Subcutaneous abdominal adipose tissue (tissue), 5 donors: ENCODE results near the gene CCDC85C.
A peak's percentile ranks its signal among the peaks of the same experiment; 100 is the strongest.

ENCODE experiments used
- H3K27ac ChIP-seq: one replicate; pipeline ENCODE4 v1.7.0; 2013; ENCODE audit warnings: low read depth, mild to moderate bottlenecking, inconsistent platforms, low read length, moderate library complexity
- H3K27me3 ChIP-seq, 5 donors: one replicate each; pipeline ENCODE4 v1.7.0; 2013; ENCODE audit warnings: low read length in 5 of 5, inconsistent platforms in 1 of 5; ENCODE audit not compliant: control insufficient read depth in 5 of 5, insufficient read depth in 4 of 5
- H3K36me3 ChIP-seq, 5 donors: one replicate each; pipeline ENCODE4 v1.7.0; 2013; ENCODE audit warnings: low read length in 5 of 5; ENCODE audit not compliant: control insufficient read depth in 5 of 5, insufficient read depth in 5 of 5
- H3K4me1 ChIP-seq, 5 donors: one replicate each; pipeline ENCODE4 v1.7.0; 2013; ENCODE audit warnings: low read length in 5 of 5, mild to moderate bottlenecking in 3 of 5, moderate library complexity in 1 of 5; ENCODE audit not compliant: control insufficient read depth in 5 of 5, insufficient read depth in 5 of 5
- H3K4me3 ChIP-seq, 5 donors: one replicate each; pipeline ENCODE4 v1.7.0; 2013; ENCODE audit warnings: low read length in 5 of 5, low read depth in 1 of 5
- H3K9ac ChIP-seq, 5 donors: one replicate each; pipeline ENCODE4 v1.7.0; 2013; ENCODE audit warnings: low read length in 5 of 5, mild to moderate bottlenecking in 4 of 5, moderate library complexity in 3 of 5
- H3K9me3 ChIP-seq, 5 donors: one replicate each; pipeline ENCODE4 v1.7.0; 2013; ENCODE audit warnings: low read length in 5 of 5; ENCODE audit not compliant: control insufficient read depth in 5 of 5
- donor health status: healthy.
- donor health status: healthy.
- donor health status: healthy.
- donor health status: healthy.
- donor health status: healthy.

The CCDC85C gene

DNA sequence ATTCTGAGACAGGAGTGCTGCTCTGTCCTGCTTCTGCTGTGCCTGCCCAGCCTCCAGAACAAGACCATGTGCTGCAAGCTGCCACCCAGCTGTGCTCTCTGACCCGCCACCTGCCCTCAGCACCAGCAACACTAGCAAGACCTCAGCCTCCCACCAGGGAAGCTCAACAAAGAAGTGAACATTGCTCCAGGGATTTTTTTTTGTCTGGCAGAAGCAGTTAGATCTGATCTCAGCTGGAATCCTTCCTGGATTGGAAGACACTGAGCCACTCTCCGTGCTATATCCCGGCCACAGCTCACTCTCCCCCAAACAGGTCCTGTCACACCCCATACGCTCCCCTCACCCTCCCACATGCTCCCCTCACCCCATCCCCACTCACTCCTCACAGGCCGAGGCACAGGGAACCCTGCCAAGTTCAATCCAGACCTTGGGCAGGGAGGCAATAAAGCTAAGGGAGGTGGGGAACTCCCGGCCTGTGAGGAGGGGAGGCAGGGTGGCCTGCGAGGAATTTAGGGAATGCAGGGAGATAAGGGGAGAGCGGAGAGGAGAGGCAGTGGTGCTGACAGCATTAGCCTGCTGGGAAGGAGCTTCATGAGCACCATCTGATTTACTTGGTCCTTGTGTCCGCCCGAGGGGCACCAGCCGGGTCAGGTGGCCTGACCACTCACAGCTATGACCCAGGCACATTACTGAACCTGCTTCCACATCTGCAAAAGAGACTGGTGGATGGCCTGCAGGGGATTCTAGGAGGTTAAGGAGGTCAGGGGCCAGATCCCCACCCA, 29.7 kb downstream of the CCDC85C start:
- Histone ChIP-seq H3K36me3 (no peaks in the 10 kb centered on the region), H3K27ac (no peak overlapping the region), H3K27me3 (peaks cover 0 to 9% (median 5%) of the 10 kb centered on the region in 5 donors), H3K4me1 (peaks cover 0 to 28% (median 18%) of the 10 kb centered on the region in 5 donors), H3K4me3 (no peak overlapping the region), H3K9ac (peak overlapping the region in 1 of 5 donors; percentile 0), H3K9me3 (no peaks in the 10 kb centered on the region)

DNA sequence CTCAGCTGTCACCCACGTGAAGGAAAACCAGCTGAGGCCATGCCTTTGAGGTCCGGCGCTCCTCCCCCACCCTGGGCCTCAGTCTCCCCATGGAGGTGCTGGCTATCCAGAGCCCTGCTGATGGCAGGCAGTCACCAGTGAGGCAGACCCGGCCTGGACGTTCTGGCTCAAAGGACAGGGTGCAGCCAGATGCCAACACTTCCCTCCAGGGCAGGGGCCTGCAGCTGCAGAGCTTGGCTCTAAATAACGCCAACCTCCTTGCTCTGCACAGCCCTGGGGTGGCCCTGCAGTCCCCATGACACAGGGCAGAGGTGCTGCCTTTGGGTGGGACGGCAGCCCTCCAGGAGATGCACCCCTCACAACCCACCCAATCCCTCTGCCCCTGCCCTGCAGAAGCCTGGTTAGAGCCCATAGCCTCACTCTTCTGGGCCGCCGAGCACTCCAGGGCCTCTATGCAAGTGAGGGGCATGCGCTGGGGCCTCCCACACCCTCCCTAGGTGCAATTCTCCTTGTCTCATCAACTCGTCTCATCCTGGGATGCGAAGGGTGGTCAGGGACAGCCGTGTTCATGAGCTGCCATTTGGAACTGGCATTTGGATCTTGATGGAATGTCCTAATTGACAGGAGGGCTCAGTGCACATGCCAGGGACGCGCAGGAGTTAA, 30.4 kb downstream of the CCDC85C start:
- Histone ChIP-seq H3K9ac (no peak overlapping the region), H3K36me3 (no peaks in the 10 kb centered on the region), H3K4me1 (peaks cover 0 to 34% (median 22%) of the 10 kb centered on the region in 5 donors), H3K27me3 (peaks cover 0 to 8% (median 3%) of the 10 kb centered on the region in 5 donors), H3K9me3 (no peaks in the 10 kb centered on the region), H3K27ac (no peak overlapping the region), H3K4me3 (no peak overlapping the region)

DNA sequence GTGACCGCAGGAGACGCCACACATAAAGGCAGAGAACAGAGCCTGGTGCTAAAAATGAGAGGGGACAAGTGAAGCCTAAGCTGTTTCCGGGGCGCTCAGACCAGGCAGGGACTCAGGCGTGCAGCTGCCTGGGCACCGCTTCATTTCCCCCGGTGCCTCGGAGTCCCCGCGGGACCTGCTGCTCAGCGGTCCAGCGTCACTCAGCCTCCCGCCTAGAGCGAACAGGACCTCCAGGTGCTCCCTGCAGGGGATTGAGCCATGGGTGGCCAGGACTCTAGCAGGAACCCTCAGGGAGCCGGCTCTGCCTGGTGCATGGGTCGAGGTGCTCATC, 31.0 kb downstream of the CCDC85C start:
- Histone ChIP-seq H3K9ac (no peak overlapping the region), H3K36me3 (no peaks in the 10 kb centered on the region), H3K4me1 (peaks cover 0 to 37% (median 24%) of the 10 kb centered on the region in 5 donors), H3K4me3 (no peak overlapping the region), H3K27me3 (peaks cover 0 to 5% (median 3%) of the 10 kb centered on the region in 5 donors), H3K27ac (no peak overlapping the region), H3K9me3 (no peaks in the 10 kb centered on the region)

DNA sequence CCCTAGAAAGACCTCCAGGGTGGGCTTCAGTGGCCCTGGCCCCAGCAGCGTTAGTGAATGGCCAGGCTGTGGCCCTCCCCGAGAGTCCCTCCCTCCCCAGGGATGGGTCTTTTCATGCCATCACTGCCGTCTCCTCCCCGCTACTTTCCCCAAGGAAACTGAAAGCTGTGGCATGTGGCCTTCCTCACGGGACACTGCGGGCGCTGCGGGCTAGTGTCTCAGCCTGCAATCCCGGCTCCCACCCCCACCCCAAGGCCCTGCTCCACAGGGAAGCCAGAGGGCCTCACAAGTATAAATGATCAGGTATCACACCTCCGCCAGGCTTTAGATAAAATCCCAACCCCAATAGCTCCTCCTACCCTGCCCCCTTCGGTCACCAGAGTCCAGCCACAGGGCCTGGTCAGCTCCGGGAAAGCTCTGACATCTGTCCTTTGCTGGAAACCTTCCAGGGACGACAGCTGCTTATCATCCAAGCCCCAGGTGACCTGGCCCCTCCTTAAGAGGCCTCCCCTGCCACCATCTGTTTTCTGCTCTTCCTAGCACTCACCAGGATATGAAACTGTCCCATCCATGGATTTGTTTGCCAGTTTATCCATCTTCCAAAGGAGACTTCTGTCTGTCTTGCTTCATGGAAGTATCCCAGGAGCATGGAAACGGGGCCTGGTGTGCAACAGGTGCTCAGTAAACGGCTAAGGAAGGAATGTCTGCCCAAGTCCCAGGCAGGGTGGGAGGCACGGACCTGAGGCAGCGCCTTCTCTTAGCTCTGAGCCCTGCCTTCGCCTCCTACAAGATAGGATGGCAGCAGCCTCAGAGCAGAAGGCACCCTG, 31.6 kb downstream of the CCDC85C start:
- no peak overlapping the region for H3K9ac ChIP-seq
- no peak overlapping the region for H3K4me3 ChIP-seq
- H3K36me3 ChIP-seq = no peaks in the 10 kb centered on the region
- H3K27ac ChIP-seq = no peak overlapping the region
- peaks cover 0 to 37% (median 24%) of the 10 kb centered on the region in 5 donors for H3K4me1 ChIP-seq
- H3K27me3 ChIP-seq = peaks cover 0 to 5% (median 3%) of the 10 kb centered on the region in 5 donors
- no peaks in the 10 kb centered on the region for H3K9me3 ChIP-seq

DNA sequence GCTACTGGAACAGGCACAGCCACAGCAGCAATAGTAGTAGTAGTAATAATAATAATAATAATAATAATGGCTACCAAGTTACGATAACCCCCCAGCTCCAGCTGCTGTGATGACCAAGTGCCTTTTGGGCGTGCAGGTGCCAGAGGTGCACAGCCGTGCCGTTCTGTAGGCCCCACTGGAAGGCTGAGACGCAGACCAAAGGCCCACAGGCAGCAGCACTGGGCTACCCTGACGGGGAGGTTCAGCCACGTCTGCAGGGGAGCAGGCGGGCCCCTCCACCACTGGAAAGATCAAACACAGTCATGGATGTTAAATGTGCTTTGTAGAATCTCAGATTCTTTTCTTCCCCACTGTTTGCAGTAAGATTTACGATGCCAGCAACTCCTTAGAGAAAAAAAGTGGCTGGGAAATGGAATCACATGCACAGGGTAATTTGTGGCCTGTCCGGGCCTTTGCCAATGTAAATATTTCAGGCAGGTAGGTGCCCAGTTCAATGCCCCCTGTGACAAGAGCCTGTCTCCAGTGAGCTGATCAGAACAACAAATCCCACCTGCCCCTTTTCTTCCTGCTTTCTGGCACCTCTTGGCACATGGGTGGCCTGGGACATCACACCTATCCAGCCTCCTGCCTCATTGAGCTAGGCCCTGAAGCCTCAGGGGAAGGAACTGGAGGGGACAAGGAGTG, 32.6 kb downstream of the CCDC85C start:
- Histone ChIP-seq H3K4me3 (no peak overlapping the region), H3K9ac (no peak overlapping the region), H3K36me3 (no peaks in the 10 kb centered on the region), H3K4me1 (peaks cover 0 to 33% (median 24%) of the 10 kb centered on the region in 5 donors), H3K9me3 (no peaks in the 10 kb centered on the region), H3K27me3 (peaks cover 0 to 5% (median 2%) of the 10 kb centered on the region in 5 donors), H3K27ac (no peak overlapping the region)

DNA sequence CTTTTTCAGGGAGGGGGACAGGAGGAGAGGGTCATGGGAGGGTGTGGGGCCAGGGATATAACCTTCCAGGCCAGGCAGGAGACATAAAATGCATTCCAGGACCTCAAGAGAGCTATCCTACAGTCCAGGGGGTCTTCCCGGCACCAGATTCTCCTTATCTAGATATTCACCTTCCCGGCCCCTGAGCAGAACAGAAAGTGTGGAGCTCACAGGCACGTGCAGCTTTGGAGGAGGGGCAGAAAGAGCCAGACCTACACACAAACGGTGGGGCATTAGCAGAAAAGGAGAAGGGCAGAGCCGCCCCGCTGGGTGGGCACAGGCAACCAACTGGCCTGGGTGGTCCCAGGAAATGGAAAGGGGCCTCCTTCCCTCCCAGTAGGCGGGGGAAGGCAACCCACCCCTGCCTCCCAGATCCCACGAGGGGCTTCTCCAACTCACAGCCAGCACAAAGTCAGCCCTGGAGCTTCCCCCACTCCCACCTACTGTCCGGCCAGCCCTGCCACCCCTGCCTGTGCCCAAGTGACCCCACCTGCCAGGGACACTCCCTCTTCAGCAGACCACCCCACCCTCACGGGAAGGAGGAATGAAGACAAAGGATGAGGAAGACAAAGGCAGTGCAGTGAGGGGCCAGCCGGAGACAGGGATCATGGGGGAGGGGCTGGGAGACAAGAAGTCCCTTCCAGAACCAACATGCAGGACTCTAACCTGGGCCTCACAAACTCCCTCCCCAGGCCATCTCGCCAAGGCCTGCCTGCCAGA, 33.3 kb downstream of the CCDC85C start:
- peaks cover 0 to 5% (median 0%) of the 10 kb centered on the region in 5 donors for H3K27me3 ChIP-seq
- H3K9ac ChIP-seq = no peak overlapping the region
- no peak overlapping the region for H3K4me3 ChIP-seq
- no peaks in the 10 kb centered on the region for H3K9me3 ChIP-seq
- H3K27ac ChIP-seq = no peak overlapping the region
- no peaks in the 10 kb centered on the region for H3K36me3 ChIP-seq
- H3K4me1 ChIP-seq = peaks cover 0 to 35% (median 24%) of the 10 kb centered on the region in 5 donors

DNA sequence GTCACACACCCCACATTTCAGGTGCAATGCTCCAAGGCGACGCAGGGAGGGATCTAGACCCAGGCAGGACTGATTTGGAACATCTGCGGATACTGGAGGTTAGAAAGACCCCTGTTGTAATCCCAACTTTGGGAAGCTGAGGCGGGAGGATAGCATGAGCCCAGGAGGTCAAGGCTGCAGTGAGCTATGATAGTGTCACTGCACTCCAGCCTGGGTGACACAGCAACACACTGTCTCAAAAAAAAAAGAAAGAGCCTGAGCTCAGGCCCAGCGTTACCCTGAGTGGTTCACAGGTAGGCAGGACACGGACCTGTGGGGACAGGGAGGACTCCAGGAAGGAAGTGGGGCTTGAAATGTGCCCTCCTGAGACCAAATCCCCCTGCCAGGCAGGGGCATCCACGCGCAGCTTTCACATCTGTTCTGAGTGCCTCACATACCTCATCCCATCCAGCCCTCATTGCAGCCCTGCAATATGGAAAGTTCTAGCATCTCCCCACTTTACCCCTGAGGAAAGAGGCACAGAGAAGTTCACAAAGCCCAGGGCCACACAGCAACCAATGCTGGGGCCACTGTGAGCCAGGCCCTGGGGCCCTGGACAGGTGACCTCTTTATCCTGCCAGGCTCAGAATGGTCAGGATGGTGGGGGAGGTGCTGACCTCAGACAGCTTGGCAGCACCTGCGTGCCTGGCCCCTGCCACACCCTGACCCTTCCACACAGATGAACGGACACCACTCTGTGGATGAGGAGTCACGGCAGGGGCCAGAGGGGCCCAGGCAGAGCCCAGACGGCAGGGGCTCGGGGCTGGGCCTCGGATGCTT, 34.1 kb downstream of the CCDC85C start:
- H3K4me3 ChIP-seq = no peak overlapping the region
- no peak overlapping the region for H3K9ac ChIP-seq
- no peak overlapping the region for H3K27ac ChIP-seq
- H3K36me3 ChIP-seq = no peaks in the 10 kb centered on the region
- H3K4me1 ChIP-seq = peaks cover 0 to 40% (median 26%) of the 10 kb centered on the region in 5 donors
- peaks cover 0 to 3% (median 0%) of the 10 kb centered on the region in 5 donors for H3K27me3 ChIP-seq
- H3K9me3 ChIP-seq = no peaks in the 10 kb centered on the region

DNA sequence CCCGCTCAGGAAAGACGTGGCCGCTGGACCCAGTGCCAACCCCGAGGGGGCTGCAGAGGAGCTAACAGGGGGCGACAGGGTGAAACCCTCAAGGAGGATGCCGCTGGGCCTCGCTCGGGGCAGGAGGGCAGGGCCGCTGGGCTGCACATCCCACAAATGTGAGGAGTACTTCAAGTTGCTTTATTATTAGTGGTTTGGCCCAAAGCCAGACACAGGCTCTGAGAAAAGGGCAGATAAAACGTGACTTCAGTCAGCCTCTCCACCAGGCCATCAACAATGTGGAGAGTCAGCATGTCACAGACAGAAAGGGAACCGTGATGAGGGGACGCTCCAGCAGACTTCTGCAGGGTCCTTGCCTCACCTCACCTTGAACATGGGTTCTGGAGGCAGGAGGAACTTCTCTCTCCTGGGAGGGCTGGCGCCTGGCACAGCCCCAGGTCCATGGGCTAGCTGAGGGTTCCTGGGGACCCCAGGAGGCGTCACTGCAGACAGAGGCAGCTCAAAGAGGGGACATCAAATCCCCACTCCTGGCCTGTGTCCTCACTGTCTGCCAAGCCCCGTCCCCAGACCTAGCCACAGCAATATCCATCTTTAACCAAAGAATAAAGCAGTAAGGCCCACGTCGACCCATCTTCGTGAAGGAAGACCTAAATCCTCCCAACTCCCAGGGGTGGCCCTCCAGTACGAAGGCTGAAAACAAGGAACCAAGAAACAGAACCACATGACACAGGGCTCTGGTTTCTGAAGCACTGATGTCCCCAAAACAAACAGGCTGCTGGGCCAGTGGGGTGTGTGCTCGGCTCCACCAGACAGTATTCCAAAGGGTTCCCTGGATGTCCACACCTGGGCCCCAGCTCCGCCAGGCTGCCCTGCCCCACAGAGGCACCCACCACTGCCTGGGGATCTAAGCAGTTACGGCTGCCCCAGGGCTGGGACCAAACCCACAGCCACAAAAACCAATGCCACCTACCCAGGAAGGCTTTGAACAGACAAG, 35.1 kb downstream of the CCDC85C start:
- Histone ChIP-seq H3K4me1 (peaks cover 4 to 42% (median 24%) of the 10 kb centered on the region in 5 donors), H3K9me3 (no peaks in the 10 kb centered on the region), H3K36me3 (no peaks in the 10 kb centered on the region), H3K4me3 (no peak overlapping the region), H3K27me3 (peaks cover 0 to 3% (median 0%) of the 10 kb centered on the region in 5 donors), H3K27ac (no peak overlapping the region), H3K9ac (no peak overlapping the region)
